ENCODE data around the gene RAD51B. TPM values are rescaled to one million over a fixed set of nuclear protein-coding genes. Genes with fewer than 3 reads are reported as not detected.
"Not testable (repeated sequence)": the region's sequence is repeated elsewhere in the genome, so short reads cannot be mapped to it uniquely, and the experiment has no call there.

Gene RAD51B
- total RNA-seq, 1 experiment from 2014 or later, result 29.9 TPM

GRCh38 chr14:68043752-68044151, 224.2 kb downstream of the RAD51B start:
- intact Hi-C loops (cut with micrococcal nuclease; ENCODE audit: unreplicated experiment), result no loop called here
- POLR2A ChIA-PET (ENCODE audit: unreplicated experiment), result no interaction called here
- CTCF ChIA-PET, result no interaction called here
- no peak overlapping the region for H3K27ac ChIP-seq
- TF ChIP-seq CTCF (conservative IDR thresholded peaks at IDR 0.05), result no peak
- TF ChIP-seq EZH2 (IDR thresholded peaks at IDR 0.05; ENCODE audit: low read depth), result no peak
- H3K79me2 ChIP-seq (ENCODE audit: low read depth), result no peaks in the 10 kb centered on the region
- H3K4me3 ChIP-seq, result no peak overlapping the region
- no peaks in the 10 kb centered on the region for H3K27me3 ChIP-seq (ENCODE audit: insufficient read depth, low read depth)
- no TSS peak for BruUV-seq (replicated peaks)
- no peaks in the 10 kb centered on the region for H3K4me1 ChIP-seq (replicated peaks; ENCODE audit: insufficient read depth)
- 0 out of 2 replicates have a peak, but pooled peaks cover 3% of the 10 kb centered on the region for H3K36me3 ChIP-seq (ENCODE audit: low read depth)
- no peaks in the 10 kb centered on the region for H3K9me2 ChIP-seq (ENCODE audit: insufficient read depth)
- H3F3A ChIP-seq (ENCODE audit: insufficient read depth, low read depth), result no peaks in the 10 kb centered on the region
- no peak overlapping the region for H2AFZ ChIP-seq
- H3K4me2 ChIP-seq, result no peak overlapping the region
- DNase-seq, result no peak
- H4K20me1 ChIP-seq (ENCODE audit: insufficient read depth), result no peaks in the 10 kb centered on the region
- no peaks in the 10 kb centered on the region for H3K9me3 ChIP-seq (ENCODE audit: insufficient read depth, low read depth)

GRCh38 chr14:68047906-68048305, 228.3 kb downstream of the RAD51B start:
- Histone ChIP-seq H3K4me2 (no peak overlapping the region), H3K9me2 (ENCODE audit: insufficient read depth) (no peaks in the 10 kb centered on the region), H3K9me3 (ENCODE audit: insufficient read depth, low read depth) (no peaks in the 10 kb centered on the region), H3K27me3 (ENCODE audit: insufficient read depth, low read depth) (no peaks in the 10 kb centered on the region), H2AFZ (no peak overlapping the region), H3K79me2 (ENCODE audit: low read depth) (no peaks in the 10 kb centered on the region), H3K4me1 (replicated peaks; ENCODE audit: insufficient read depth) (no peaks in the 10 kb centered on the region), H3F3A (ENCODE audit: insufficient read depth, low read depth) (no peaks in the 10 kb centered on the region), H3K36me3 (ENCODE audit: low read depth) (no peaks in the 10 kb centered on the region), H4K20me1 (ENCODE audit: insufficient read depth) (no peaks in the 10 kb centered on the region), H3K4me3 (no peak overlapping the region), H3K27ac (no peak overlapping the region)
- ChIA-PET CTCF (no interaction called here), POLR2A (ENCODE audit: unreplicated experiment) (no interaction called here)
- intact Hi-C loops (cut with micrococcal nuclease; ENCODE audit: unreplicated experiment), result no loop called here
- TF ChIP-seq EZH2 (IDR thresholded peaks at IDR 0.05; ENCODE audit: low read depth) (no peak), CTCF (conservative IDR thresholded peaks at IDR 0.05) (no peak)
- DNase-seq, result no peak
- BruUV-seq (replicated peaks), result no TSS peak

- H3K4me1 ChIP-seq (replicated peaks; ENCODE audit: insufficient read depth); H3K4me3 ChIP-seq; H3K9me2 ChIP-seq (ENCODE audit: insufficient read depth); H3F3A ChIP-seq (ENCODE audit: insufficient read depth, low read depth); H3K27ac ChIP-seq; H4K20me1 ChIP-seq (ENCODE audit: insufficient read depth); POLR2A ChIA-PET (ENCODE audit: unreplicated experiment); DNase-seq; H3K36me3 ChIP-seq (ENCODE audit: low read depth); H3K27me3 ChIP-seq (ENCODE audit: insufficient read depth, low read depth); H3K4me2 ChIP-seq; CTCF ChIA-PET; H3K9me3 ChIP-seq (ENCODE audit: insufficient read depth, low read depth); H3K79me2 ChIP-seq (ENCODE audit: low read depth); intact Hi-C loops (cut with micrococcal nuclease; ENCODE audit: unreplicated experiment); BruUV-seq (replicated peaks); H2AFZ ChIP-seq: not testable (repeated sequence)
Measured at GRCh38 chr14:68048815-68049214, 229.2 kb downstream of the RAD51B start.

GRCh38 chr14:68050177-68050576, 230.6 kb downstream of the RAD51B start:
- CTCF ChIA-PET, result no interaction called here
- no peaks in the 10 kb centered on the region for H3K36me3 ChIP-seq (ENCODE audit: low read depth)
- H3K4me2 ChIP-seq, result no peak overlapping the region
- no TSS peak for BruUV-seq (replicated peaks)
- no peaks in the 10 kb centered on the region for H3K79me2 ChIP-seq (ENCODE audit: low read depth)
- intact Hi-C loops (cut with micrococcal nuclease; ENCODE audit: unreplicated experiment), result no loop called here
- no peaks in the 10 kb centered on the region for H3F3A ChIP-seq (ENCODE audit: insufficient read depth, low read depth)
- no peaks in the 10 kb centered on the region for H3K27me3 ChIP-seq (ENCODE audit: insufficient read depth, low read depth)
- no peak for TF ChIP-seq CTCF (conservative IDR thresholded peaks at IDR 0.05)
- no peak for TF ChIP-seq EZH2 (IDR thresholded peaks at IDR 0.05; ENCODE audit: low read depth)
- POLR2A ChIA-PET (ENCODE audit: unreplicated experiment), result no interaction called here
- no peak overlapping the region for H3K4me3 ChIP-seq
- H3K9me3 ChIP-seq (ENCODE audit: insufficient read depth, low read depth), result no peaks in the 10 kb centered on the region
- H3K9me2 ChIP-seq (ENCODE audit: insufficient read depth), result no peaks in the 10 kb centered on the region
- no peak overlapping the region for H3K27ac ChIP-seq
- no peaks in the 10 kb centered on the region for H3K4me1 ChIP-seq (replicated peaks; ENCODE audit: insufficient read depth)
- no peak overlapping the region for H2AFZ ChIP-seq
- no peaks in the 10 kb centered on the region for H4K20me1 ChIP-seq (ENCODE audit: insufficient read depth)
- DNase-seq, result no peak
